Posterior vena cava (tissue), 2 donors: Measurements from ENCODE around the gene CDIPT. TPM values are rescaled to one million over a fixed set of nuclear protein-coding genes. Genes with fewer than 3 reads are reported as not detected.
A peak's percentile ranks its signal among the peaks of the same experiment; 100 is the strongest.
"Not testable (repeated sequence)": the region's sequence is repeated elsewhere in the genome, so short reads cannot be mapped to it uniquely, and the experiment has no call there.

ENCODE experiments used
- DNase-seq: peaks from one replicate; pipeline ENCODE4 v3.0.0-alpha.2; 2020; ENCODE audit warnings: low spot score
- intact Hi-C, 2 donors: fragments of 100-400 bp; cut with DNase I; formaldehyde crosslinking; loops; one replicate each; pipeline versions ENCODE4 v1.14.1 to v1.14.2; 2022 to 2023
- total RNA-seq, 2 donors: library from RNA; stranded (reverse); fragmentation: NEBNext Ultra II Directional; extraction: Animal tissue kit (Norgen Biotek cat#: 25700); gene quantifications; one replicate each; pipeline ENCODE4 v1.2.1, GENCODE V29; 2021
- donor health status: DM: yes; HTN: yes; CAD: no.
- donor health status: DM: yes; HTN: yes; CAD: no.

CDIPT gene
- total RNA-seq, 2 donors from 2014 or later = 54.6 to 75.6 TPM

GRCh38 chr16:29842732-29843346, 20.2 kb downstream of the CDIPT start:
- intact Hi-C loops = loop anchor here in 1 of 2 donors (2.0 to 10.0 kb wide), 2 partner anchors 14 to 138 kb away; no protein-coding TSS in a partner anchor
- no peak for DNase-seq

GRCh38 chr16:29841631-29842030, 21.4 kb downstream of the CDIPT start:
- DNase-seq = no peak
- intact Hi-C loops = loop anchor here in 1 of 2 donors (2.0 to 10.0 kb wide), 2 partner anchors 13 to 137 kb away; no protein-coding TSS in a partner anchor

- intact Hi-C loops = loop anchor here in 1 of 2 donors (10.0 kb wide), 1 partner anchor 135 kb away; no protein-coding TSS in a partner anchor
- DNase-seq = no peak
Observed at GRCh38 chr16:29840240-29840639, 22.8 kb downstream of the CDIPT start.

GRCh38 chr16:29839822-29840221, 23.2 kb downstream of the CDIPT start:
- intact Hi-C loops = loop anchor here in 1 of 2 donors (10.0 kb wide), 1 partner anchor 135 kb away; no protein-coding TSS in a partner anchor

GRCh38 chr16:29837841-29838240, 25.2 kb downstream of the CDIPT start:
- intact Hi-C loops = no loop called here
- no peak for DNase-seq

More at GRCh38 chr16:29839822-29840221, 23.2 kb downstream of the CDIPT start:
- DNase-seq = no peak

GRCh38 chr16:29836623-29837022, 26.4 kb downstream of the CDIPT start:
- intact Hi-C loops = no loop called here
- no peak for DNase-seq

GRCh38 chr16:29835926-29836325, 27.1 kb downstream of the CDIPT start:
- DNase-seq = no peak
- intact Hi-C loops = no loop called here

DNA sequence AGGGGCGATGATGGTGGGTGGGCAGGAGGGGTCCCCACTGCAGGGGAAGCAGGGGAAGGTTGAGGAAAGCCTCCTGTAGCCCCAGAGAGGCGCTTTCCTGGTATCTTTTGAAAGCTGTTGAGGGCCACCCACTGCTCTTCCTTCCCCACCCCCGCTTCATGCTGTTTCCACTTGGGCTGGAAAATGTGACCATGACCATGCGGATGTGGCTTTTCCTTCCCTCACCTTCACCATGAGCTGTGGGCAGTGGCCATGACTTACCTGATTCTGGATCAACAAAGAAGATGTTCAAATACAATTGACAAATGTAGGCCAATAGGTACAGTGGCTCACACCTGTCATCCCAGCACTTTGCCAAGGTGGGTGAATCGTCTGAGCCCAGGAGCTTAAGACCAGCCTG, 28.9 kb downstream of the CDIPT start:
- no peak for DNase-seq
- intact Hi-C loops = no loop called here

GRCh38 chr16:29833219-29833618, 29.8 kb downstream of the CDIPT start:
- intact Hi-C loops = not testable (repeated sequence)

DNA sequence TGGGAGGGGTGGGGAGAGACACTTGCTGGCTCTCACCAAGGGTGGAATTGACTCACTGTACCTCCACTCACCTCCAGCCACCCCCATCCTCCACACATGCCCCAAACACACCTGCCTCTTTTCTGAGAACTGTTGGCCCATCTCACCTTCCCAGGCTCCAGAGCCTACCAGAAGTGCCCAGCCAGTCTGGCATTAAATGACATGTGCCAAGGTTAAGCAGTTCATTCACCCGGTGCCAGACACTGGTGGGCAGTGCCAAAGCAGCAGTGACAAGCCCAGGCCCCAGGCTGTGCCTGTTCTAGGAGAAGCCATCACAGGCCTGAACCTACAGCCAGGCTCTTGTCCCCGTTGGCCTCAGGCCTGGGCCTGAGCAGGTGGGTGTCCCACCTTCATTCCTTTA, 31.5 kb downstream of the CDIPT start:
- intact Hi-C loops = no loop called here
- no peak for DNase-seq

More at GRCh38 chr16:29833219-29833618, 29.8 kb downstream of the CDIPT start:
- not testable (repeated sequence) for DNase-seq

GRCh38 chr16:29830774-29831173, 32.3 kb downstream of the CDIPT start:
- intact Hi-C loops = no loop called here

GRCh38 chr16:29826342-29826695, 36.7 kb downstream of the CDIPT start:
- no peak for DNase-seq
- intact Hi-C loops = no loop called here

More at GRCh38 chr16:29830774-29831173, 32.3 kb downstream of the CDIPT start:
- DNase-seq = no peak

- intact Hi-C loops = no loop called here
Observed at GRCh38 chr16:29825145-29826044, 37.6 kb downstream of the CDIPT start.

GRCh38 chr16:29824589-29825144, 38.4 kb downstream of the CDIPT start:
- no peak for DNase-seq
- intact Hi-C loops = loop anchor here in 1 of 2 donors (5.0 kb wide), 1 partner anchor 178 kb away; no protein-coding TSS in a partner anchor

More at GRCh38 chr16:29825145-29826044, 37.6 kb downstream of the CDIPT start:
- DNase-seq = peak; percentile 90

DNA sequence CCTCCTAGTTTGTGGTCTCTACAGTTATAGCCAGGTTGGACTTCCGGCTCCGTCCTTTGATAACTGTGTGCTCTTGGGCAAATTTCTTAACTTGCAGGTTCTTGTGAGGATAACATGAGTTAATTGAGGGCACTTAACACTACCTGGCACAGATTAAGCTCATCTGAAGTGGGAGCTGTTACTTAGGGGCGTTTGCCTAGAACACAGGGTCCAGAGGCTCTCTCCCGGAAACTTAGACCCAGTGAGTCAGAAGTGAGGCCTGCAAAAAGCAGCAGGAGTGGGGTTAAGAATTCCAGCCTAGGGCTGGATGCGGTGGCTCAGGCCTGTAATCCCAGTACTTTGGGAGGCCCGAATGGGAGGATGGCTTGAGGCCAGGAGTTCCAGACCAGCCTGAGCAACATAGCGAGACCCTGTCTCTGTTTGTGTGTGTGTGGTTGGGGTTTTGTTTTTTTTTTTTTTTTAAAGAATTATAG, 41.3 kb downstream of the CDIPT start:
- intact Hi-C loops = loop anchor here in 1 of 2 donors (5.0 kb wide), 1 partner anchor 181 kb away; no protein-coding TSS in a partner anchor
- DNase-seq = no peak

GRCh38 chr16:29820730-29821642, 42.0 kb downstream of the CDIPT start:
- no peak for DNase-seq
- intact Hi-C loops = loop anchor here in 1 of 2 donors (5.0 kb wide), 1 partner anchor 181 kb away; no protein-coding TSS in a partner anchor

GRCh38 chr16:29820271-29820701, 42.7 kb downstream of the CDIPT start, which contains the start of gene MVP:
MVP (plus strand) TSS chr16:29820462; CDS start chr16:29830550, 10,088 bp downstream.
- intact Hi-C loops = loop anchor here in 1 of 2 donors (5.0 kb wide), 1 partner anchor 182 kb away; no protein-coding TSS in a partner anchor
- peak; percentile 91 for DNase-seq

DNA sequence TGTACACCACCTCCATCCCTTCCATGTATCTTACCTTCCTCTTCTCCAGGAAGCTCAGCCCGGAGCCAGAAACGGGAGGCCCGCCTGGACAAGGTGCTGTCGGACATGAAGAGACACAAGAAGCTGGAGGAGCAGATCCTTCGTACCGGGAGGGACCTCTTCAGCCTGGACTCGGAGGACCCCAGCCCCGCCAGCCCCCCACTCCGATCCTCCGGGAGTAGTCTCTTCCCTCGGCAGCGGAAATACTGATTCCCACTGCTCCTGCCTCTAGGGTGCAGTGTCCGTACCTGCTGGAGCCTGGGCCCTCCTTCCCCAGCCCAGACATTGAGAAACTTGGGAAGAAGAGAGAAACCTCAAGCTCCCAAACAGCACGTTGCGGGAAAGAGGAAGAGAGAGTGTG, 43.5 kb downstream of the CDIPT start:
- DNase-seq = no peak
- intact Hi-C loops = no loop called here
